GM18858 (cell line): Measurements from ENCODE around the gene BPI.
"Not testable (repeated sequence)": the region's sequence is repeated elsewhere in the genome, so short reads cannot be mapped to it uniquely, and the experiment has no call there.

Experiments
- ATAC-seq: cut with Tn5 transposase; IDR thresholded peaks from one replicate; pipeline ENCODE4 v1.9.1; 2021; ENCODE audit not compliant: unreplicated experiment

BPI gene

DNA sequence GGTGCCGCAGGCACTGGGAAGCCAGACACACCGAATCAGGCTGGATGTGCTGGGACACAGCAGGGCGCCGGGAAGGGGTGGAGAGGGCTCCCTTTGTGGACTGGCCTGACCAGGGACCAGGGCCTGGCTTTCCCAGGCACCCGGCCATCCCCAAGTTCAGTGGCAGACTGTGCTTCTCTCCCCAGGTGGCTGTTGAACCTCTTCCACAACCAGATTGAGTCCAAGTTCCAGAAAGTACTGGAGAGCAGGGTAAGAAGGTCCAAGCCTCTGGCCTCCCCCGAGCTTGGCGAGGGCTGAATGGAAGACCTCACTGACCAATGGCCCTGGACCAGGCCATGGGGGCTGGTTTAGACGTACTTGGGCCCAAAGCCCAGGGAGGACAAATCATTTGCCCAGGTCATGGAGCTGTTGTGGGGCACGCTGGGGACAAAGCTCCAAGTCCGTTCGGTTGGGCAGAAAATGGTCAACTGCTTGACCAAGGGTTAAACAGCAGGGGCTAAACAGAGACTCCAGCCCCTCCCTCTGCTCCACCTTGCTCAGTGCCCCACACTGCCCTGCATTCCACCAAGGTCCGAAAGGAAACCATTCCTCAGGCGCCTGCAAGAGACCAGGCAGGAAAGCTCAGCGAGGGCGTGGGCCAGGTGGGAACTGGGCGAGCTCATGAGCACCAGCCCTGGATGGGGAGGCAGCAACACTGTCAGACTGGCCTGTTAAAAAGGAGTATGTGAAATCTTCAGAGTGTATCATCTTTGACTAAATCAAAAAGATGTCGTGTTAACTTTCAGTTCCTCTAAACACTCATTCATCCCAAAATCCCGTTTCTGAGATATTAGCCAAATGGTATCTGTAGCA is 51.4 kb downstream of the BPI start:
- ATAC-seq = no peak

DNA sequence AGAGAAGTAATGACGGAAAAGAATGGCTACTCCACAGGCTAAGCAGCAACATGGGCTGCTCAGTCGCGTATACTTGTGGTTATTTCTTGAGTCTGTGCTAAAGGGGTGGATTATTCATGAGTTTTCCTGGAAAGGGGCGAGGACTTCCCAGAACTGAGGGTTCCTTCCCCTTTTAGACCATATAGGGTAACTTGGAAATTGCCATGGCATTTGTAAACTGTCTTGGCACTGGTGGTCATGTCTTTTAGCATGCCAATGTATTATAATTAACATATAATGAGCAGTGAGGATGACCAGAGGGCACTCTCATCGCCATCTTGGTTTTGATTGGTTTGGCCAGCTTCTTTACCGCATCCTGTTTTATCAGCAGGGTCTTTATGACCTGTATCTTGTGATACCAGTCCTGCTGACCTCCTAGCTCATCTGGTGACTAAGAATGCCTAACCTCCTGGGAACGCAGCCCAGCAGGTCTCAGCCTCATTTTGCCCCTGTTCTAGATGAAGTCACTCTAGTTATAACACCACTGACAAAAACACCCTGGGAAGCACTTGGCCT is 53.8 kb downstream of the BPI start:
- no peak for ATAC-seq

DNA sequence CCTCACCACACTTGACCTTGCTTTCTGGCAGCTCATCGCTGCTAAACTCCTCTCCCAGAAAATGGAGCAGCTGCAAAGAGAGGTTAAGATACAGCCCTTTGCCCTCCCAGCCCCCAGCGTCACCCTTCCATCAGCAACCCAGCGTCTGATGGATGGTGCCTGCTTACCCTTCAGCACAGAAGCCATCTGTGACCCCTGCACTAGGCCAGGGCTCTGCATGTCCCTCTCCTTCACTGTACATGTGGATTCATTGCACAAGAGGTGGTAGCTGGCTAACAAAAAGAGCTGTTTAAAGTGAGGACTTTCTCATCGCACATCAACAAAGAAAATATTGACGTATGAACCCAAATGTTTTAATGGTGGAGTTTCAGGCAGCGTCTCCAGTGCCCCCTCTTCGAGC is 54.6 kb downstream of the BPI start:
- ATAC-seq = no peak

DNA sequence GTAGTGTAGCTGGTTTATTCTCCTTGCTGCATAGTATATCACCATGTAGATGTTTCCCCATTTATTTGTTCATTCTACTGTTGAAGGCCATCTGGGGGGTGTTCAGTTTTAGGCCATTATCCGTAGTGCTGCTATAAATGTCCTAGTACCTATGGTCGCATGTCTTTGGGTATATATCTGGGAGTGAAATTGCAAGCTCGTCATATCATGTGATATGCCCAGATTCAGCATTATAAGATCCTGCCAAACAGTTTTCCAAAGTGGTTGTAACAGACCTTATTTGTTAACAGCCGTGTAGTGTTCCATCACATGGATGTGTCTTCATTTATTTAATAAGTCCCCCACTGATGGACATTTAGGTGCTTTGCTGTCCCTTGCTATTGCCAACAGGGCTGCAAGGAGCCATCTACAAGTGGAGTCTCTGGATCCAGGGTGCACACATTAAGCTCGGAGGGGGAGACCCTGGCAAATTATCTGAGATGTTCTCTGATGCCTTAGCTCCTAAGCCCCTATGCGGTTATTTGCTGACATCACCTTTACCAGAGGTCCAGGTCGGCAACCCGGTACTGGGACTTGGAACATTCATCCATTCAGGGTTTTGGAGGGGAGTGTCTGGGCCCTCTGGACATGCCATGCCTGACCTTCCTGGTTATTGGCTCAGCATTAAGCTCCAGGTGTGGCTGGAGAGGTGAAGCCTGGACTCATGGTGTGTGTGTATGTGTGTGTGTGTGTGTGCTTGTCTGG is 59.2 kb downstream of the BPI start:
- no peak for ATAC-seq

DNA sequence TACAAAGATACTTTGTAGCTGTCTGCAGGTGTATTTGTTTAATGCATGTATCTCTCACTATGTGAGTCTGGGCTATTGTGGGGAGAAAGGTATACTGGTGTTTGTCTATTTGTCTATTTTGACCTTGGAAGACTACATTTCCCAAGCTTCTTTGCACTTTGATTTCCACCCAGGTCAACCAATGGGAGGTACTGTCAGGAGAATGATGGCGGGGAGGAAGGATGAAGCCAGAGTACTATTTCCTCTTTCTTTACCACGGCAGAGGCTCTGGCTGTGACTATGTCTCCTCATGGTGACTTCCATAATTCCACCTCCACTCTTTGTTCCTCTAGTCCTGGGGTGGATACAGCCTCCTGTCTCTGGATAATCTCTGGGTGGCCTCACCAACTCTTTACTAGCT is 65.4 kb downstream of the BPI start:
- ATAC-seq = no peak

DNA sequence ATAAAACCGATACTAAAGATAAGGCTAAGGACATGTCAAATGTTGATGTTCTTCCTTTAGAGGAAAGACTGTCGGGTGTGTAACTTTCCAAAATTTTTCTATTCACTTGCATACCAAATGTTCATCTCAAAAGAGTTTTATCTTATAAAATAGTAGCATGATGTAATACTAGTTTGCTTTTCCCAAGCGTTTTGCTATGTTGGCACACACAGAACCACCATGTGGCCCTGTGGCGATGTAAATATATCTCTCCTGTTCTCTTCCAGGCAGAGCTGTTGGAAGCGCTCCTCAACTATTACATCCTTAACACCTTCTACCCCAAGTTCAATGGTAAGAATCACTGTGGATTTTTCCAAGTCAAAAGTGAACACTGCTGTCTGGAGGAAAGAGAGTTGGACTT is 68.8 kb downstream of the BPI start:
- ATAC-seq = no peak

DNA sequence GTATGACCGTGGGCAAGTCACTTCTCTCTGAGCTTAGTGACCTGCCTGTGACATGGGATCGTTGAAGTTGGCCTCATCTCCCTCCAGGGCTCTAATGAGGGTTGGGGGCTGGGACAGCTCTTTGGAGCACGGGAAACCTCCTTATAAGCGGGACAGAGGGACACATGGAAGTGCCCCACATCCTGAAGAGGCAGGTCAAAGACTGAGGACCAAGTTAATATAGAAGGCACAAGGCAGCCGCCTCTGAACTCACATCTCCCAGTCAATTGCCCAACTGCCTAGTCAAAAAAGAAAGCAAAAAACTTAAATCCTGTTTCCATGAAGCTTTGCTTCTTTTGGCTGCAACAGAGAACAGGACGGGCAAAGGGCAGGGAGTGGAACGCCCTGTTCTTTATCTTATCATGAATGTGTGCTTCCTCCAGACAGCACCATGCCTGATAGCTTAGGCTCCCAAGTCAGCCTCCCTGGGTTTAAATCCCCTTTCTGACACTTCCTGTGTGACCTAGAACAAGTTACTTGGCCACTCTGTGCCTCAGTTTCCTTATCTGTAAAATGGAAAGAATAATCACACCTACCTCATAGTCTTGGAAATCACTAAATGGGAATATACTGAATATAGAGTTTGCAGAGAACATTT is 69.4 kb downstream of the BPI start:
- ATAC-seq = no peak

DNA sequence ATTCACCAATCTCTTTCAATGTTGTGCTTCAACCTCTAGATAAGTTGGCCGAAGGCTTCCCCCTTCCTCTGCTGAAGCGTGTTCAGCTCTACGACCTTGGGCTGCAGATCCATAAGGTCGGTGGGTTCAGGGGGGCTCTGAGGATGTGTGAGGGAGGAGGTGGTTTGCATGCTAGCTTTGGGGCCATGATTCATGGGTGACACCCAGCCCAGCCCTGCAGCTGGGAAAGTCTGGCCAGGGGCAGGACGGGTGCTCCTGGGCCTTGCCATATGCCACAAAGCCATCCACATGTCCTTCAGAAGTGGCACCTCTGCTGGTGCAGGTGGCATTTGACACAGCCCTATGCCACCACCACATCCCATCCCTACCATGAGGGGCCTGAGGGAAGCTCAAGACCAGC is 69.9 kb downstream of the BPI start:
- no peak for ATAC-seq

DNA sequence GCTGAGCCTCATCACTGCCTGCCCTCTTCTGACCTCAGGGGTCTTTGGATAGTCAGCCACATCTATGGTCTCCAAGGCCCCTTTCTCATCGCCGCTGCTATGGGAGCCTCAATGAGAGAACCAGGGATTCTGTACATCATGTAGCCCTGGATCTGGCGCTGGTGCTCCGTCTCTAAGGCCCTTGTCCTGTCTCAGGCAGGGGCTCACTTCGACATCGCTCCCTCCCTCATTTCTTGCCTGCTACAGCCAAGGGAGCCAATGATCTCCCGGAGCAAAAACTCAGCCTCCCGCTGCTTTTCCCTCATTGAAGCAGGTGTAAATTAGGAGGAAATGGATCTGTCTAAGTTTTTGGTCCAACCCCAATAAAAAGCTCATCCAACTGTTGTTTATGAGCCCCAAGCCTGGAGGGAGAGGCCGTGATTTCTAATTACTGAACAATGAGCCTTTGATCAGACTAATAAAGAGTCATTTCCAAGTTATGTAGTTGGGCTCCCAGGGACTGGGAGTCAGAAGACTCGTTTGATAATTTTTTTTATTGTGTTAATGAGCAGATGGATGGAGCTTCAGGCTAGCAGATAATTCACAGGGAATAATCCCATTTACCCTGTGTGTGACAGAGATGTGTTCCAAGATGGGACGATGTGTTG is 73.2 kb downstream of the BPI start:
- no peak for ATAC-seq

DNA sequence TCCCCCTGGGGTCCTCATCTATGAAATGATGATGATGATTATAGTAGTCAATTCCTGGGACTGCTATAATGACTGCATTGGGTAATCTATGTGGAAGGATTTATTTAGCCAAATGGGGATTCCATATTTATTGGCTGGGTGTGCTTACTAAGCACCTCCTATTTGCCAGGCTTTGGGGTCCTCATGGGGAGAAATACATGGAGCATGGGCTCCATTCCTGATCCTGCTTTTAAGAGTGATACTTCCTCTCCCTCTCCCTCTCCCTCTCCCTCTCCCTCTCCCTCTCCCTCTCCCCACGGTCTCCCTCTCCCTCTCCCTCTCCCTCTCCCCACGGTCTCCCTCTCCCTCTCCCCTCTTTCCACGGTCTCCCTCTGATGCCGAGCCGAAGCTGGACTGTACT is 73.9 kb downstream of the BPI start:
- ATAC-seq = not testable (repeated sequence)

DNA sequence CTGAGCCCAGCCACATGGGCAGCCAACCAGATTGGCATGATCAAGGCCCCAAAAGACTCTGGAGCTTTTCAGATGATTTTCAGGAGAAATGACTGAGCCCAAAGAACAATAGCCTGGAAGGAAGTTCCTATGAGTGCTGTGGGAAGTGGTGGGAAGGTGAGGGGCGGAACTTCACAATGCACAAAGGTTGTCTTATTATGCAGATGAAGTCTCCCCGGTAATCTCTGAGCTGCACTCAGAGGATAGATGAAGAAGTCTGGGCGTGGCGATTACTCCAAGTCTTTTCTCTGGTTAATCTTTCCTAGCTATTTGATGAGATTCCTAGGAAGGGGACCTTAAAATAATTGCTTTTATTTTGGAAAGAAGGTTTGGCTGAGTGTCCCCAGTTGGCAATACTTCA is 79.2 kb downstream of the BPI start:
- ATAC-seq = no peak

DNA sequence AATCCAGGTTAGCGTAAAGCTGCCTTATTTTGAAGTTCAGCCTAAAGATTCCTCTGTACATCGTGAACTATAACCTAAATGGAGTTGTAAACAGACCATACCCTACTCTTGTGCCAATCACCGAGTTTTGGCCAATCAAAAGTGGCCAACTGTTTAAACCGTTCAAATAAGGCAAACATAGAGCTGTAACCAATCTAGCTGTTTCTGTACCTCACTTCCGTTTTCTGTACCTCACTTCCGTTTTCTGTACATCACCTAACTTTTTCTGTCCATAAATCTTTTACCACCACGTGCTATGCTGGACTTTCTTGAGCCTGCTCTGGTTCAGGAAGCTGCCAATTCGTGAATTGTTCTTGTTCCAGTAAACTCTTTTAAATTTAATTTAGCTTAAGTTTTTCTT is 82.0 kb downstream of the BPI start:
- ATAC-seq = no peak

DNA sequence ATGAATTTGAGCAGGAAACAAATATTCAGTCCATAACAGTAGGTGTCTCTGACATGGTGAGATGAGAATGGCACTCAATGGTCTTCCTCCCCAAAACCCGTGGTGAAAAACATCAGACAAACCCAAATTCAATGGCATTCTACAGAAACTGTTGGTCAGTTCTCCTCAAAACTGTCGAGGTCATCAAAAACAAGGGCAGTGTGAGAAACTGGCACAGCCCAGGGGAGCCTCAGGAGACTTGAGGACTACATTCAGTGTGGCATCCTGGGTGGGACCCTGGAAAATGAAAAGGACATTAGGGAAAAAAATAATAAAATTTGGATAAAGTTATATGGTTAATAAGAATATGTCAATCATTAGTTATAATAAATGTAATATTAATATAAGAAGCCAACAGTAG is 82.9 kb downstream of the BPI start:
- ATAC-seq = no peak
